Osteocyte (in vitro differentiated cells): ENCODE measurements around the gene BARX2. TPM values are rescaled to one million over a fixed set of nuclear protein-coding genes. Genes with fewer than 3 reads are reported as not detected.
A peak's percentile ranks its signal among the peaks of the same experiment; 100 is the strongest.

ENCODE experiments used
- DNase-seq: peaks from one replicate; pipeline ENCODE4 v3.0.0; 2021; ENCODE audit warnings: mixed read lengths; ENCODE audit not compliant: unreplicated experiment; ENCODE audit errors: extremely low spot score
- H3K27ac Mint-ChIP-seq: one replicate; pipeline ENCODE4 v1.8.0; 2021; ENCODE audit warnings: mild to moderate bottlenecking, mixed read lengths; ENCODE audit not compliant: unreplicated experiment
- H3K27me3 Mint-ChIP-seq: one replicate; pipeline ENCODE4 v1.8.0; 2021; ENCODE audit warnings: mixed read lengths; ENCODE audit not compliant: unreplicated experiment
- H3K36me3 Mint-ChIP-seq: one replicate; pipeline ENCODE4 v1.8.0; 2021; ENCODE audit warnings: mixed read lengths; ENCODE audit not compliant: unreplicated experiment
- H3K4me1 Mint-ChIP-seq: one replicate; pipeline ENCODE4 v1.8.0; 2021; ENCODE audit warnings: mixed read lengths; ENCODE audit not compliant: unreplicated experiment
- H3K4me3 Mint-ChIP-seq: one replicate; pipeline ENCODE4 v1.8.0; 2021; ENCODE audit warnings: mild to moderate bottlenecking, moderate library complexity, mixed read lengths; ENCODE audit not compliant: unreplicated experiment
- H3K9me3 Mint-ChIP-seq: one replicate; pipeline ENCODE4 v1.8.0; 2021; ENCODE audit warnings: mixed read lengths; ENCODE audit not compliant: unreplicated experiment
- total RNA-seq: library from RNA; stranded (reverse); gene quantifications from 2 replicates; pipeline ENCODE4 v1.2.1, GENCODE V29; 2021
- TF ChIP-seq, protein P1 (sequence below): fragments of 200-600 bp; sonication (generic); IDR thresholded peaks from 2 replicates; pipeline ENCODE4 v1.5.0; 2021; ENCODE audit warnings: antibody characterized with exemption, mild to moderate bottlenecking, moderate library complexity

The BARX2 gene
- total RNA-seq, 1 donor from 2014 or later: not detected

DNA sequence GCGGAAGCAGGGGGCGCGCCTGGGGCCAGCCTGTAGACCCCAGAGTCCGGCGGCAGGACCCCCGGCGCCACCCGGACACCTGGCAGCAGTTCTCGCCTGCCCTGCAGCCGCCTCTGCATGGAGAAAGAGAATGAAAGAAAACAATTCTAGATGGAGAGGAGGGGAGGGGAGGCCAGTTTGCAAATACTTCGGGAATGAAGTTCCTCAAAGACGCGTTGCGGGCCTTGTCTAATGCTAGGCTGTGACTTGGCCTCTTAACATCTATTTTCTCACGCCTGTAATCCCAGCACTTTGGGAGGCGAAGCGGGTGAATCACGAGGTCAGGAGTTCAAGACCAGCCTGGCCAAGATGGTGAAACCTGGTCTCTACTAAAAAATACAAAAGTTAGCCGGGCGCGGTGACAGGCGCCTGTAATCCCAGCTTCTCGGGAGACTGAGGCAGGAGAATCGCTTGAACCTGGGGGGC lies 2.1 kb upstream of the BARX2 start:
- no peak overlapping the region for H3K27ac Mint-ChIP-seq
- TF ChIP-seq, protein P1, sequence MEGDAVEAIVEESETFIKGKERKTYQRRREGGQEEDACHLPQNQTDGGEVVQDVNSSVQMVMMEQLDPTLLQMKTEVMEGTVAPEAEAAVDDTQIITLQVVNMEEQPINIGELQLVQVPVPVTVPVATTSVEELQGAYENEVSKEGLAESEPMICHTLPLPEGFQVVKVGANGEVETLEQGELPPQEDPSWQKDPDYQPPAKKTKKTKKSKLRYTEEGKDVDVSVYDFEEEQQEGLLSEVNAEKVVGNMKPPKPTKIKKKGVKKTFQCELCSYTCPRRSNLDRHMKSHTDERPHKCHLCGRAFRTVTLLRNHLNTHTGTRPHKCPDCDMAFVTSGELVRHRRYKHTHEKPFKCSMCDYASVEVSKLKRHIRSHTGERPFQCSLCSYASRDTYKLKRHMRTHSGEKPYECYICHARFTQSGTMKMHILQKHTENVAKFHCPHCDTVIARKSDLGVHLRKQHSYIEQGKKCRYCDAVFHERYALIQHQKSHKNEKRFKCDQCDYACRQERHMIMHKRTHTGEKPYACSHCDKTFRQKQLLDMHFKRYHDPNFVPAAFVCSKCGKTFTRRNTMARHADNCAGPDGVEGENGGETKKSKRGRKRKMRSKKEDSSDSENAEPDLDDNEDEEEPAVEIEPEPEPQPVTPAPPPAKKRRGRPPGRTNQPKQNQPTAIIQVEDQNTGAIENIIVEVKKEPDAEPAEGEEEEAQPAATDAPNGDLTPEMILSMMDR: no peak
- peaks cover 32% of the 10 kb centered on the region for H3K4me1 Mint-ChIP-seq
- H3K36me3 Mint-ChIP-seq: no peaks in the 10 kb centered on the region
- peak overlapping the region; percentile 73 for H3K4me3 Mint-ChIP-seq
- no peaks in the 10 kb centered on the region for H3K9me3 Mint-ChIP-seq
- DNase-seq: no peak
- peaks cover 89% of the 10 kb centered on the region for H3K27me3 Mint-ChIP-seq

DNA sequence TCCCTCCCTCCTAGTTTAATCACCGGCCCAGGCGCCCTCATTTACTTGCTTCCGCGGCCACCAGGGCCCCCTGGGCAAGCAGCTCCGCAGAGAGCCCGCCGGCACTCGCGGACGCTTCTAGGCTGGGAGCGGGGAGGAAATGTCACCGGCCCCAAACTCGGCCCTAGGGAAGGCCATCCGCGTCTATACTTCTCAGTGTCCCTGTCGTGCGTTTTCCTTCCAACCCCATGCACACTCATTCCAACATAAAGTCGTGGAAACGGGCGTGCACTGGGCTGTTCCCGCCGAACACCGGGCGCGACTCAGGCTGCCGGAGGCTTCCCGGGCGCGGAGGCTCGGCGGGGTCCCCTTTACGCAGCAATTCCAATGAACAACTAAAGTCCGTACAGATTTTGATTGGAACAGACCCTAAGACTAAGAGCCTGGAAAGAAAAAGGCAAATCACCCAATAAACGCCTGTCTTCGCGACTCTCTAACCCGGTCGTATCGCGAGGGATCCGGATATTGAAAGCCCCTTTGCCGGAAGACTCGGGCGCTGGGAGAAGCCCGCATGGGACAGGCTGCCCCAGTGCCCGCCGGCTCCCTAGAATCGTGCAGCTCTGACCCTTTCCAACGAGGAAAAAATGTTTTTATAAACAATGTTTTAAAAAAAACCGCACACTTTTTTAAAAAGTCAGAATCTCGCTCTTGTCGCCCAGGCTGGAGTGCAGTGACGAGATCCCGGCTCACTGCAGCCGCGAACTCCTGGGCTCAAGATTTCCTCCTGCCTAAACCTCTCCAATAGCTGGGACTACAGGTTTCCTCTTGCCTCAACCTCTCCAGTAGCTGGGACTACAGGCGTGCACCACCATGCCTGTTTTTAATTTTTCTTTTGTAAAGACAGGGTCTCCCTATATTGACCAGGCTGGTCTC lies 1.3 kb upstream of the BARX2 start:
- no peak for DNase-seq
- H3K27ac Mint-ChIP-seq: no peak overlapping the region
- peaks cover 32% of the 10 kb centered on the region for H3K4me1 Mint-ChIP-seq
- H3K36me3 Mint-ChIP-seq: no peaks in the 10 kb centered on the region
- H3K9me3 Mint-ChIP-seq: no peaks in the 10 kb centered on the region
- H3K27me3 Mint-ChIP-seq: peaks cover 88% of the 10 kb centered on the region
- peak overlapping the region; percentile 73 for H3K4me3 Mint-ChIP-seq
- TF ChIP-seq, protein P1: no peak

DNA sequence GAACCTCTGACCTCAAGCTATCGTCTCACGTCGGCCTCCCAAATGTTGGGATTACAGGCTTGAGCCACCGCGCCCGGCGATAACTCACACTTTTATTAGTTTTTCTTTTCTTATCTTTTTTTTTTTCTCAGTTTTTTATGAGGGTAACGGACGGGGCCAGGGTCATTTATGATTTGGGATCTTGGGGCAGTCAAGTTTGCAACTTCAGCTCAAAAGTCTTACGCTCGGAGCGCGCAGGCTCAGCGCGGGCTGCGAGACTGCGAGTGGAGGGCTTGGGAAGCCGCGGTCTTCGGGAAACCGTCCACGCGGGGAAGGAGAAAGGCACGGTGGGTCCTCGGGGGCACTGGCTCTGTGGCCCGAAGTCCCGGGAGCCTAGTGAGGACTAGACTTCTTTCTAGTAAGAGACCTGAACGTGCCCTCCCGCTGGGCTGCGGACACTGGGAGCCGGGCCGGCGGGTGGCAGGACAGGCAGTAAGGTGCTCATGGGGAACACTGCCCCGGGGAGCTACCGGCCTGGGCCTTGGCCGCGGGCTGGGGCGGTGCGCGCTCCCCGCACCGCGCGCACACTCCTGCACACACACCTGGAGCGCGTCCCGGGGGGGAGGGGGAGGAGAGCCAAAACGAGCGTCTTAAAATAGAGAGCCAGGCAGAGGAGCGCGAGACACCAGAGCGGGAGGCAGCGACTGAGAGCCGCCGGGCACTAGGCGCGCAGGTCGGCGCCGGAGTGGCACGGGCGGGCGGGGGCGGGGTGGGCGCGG lies 476 bp upstream of the BARX2 start:
- Mint-ChIP-seq H3K27me3 (peaks cover 88% of the 10 kb centered on the region), H3K4me1 (peaks cover 32% of the 10 kb centered on the region), H3K36me3 (no peaks in the 10 kb centered on the region), H3K4me3 (peak overlapping the region; percentile 73), H3K27ac (no peak overlapping the region), H3K9me3 (no peaks in the 10 kb centered on the region)
- TF ChIP-seq, protein P1: no peak
- DNase-seq: no peak

DNA sequence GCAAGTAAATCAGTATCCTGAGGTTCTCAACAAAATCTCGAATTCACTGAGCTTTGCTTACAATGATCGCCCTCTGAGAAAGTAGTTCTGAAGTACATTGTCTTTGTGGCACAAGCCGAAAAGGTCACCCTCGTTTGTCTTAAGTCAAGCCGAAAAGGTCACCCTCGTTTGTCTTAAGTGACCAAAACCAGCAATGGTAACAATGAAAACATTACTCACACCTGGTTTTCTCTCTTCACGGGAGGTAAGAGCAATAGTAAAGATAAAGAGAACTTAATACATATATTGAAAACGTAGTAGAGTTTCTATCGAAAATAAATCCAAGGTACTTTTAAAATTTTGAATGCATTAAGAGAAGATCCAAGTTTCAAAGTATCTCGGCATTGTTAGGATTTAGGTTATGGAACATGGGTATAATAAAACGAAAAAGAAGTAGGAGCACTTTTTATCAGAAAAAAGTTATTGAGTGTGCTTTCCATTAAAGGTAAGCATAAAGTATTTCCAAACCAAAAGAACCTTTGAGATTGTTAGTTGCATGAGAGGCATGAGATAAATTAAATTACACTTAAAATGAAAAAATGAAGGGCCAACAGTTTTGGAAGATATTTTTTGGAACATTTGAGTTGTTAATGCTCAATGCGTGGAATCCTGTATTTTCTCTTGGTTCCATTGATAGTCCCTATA lies 1.2 kb downstream of the BARX2 start:
- Mint-ChIP-seq H3K27ac (no peak overlapping the region), H3K36me3 (no peaks in the 10 kb centered on the region), H3K4me1 (peaks cover 32% of the 10 kb centered on the region), H3K9me3 (no peaks in the 10 kb centered on the region), H3K4me3 (no peak overlapping the region), H3K27me3 (peaks cover 85% of the 10 kb centered on the region)
- TF ChIP-seq, protein P1: no peak
- DNase-seq: no peak
